ENCODE measurements around the gene MYOF.
A peak's percentile ranks its signal among the peaks of the same experiment; 100 is the strongest.

The MYOF gene

DNA sequence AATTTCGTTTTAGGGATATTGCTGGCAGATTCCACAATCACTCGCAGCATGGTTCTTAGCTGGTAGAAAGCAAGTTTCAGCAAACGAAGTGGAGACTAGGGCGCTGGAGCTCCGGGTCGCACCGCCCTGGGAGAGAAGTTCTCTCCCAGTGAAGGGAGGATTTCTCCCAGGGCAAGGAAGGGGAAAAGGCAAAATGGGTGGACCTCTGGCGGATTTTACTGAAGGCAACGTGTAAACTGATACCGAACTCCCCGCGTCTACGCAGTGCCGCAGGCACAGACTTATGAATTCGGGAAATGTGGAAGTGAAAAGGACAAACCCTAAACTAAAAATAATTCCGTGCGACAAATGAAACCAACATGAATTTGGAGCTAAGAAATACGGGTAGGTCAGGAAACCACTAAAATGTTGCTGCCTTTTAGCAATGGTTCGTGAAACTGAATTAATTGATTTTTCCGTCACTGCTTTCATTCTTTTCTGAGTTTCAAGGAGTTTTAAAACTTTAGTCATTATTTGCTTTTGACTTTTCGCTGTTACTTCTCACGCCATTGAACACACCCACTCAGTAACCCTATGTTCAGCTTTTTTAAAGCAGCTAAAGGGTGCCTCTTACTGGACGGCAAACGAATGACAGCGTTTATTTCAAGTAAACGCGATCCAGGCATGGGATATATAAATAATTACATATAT lies at the start of gene MYOF:
Gene MYOF (minus strand): TSS at position 190 of the 690 bp plus-strand sequence. CDS start 140 bp downstream, at position 50.
- Histone ChIP-seq H3K4me1 (ENCODE audit: control insufficient read depth in 2 of 2, insufficient read depth in 2 of 2, low read length in 2 of 2) (peaks cover 6 to 7% of the 10 kb centered on the region in 2 donors), H3K27ac (ENCODE audit: low read depth in 2 of 2, low read length in 2 of 2) (peak within 1 kb of the TSS; percentile 80 to 88), H3K9me3 (ENCODE audit: control insufficient read depth in 2 of 2, low read length in 2 of 2) (no peaks in the 10 kb centered on the region), H3K4me3 (ENCODE audit: low read length in 2 of 2) (peak within 1 kb of the TSS; percentile 64 to 91), H3K27me3 (ENCODE audit: control insufficient read depth in 2 of 2, insufficient read depth in 2 of 2, low read length in 2 of 2) (no peaks in the 10 kb centered on the region), H3K36me3 (ENCODE audit: control insufficient read depth in 2 of 2, insufficient read depth in 2 of 2, low read length in 2 of 2) (no peaks in the 10 kb centered on the region), H3K9ac (ENCODE audit: low read depth in 1 of 2, low read length in 2 of 2) (peak within 1 kb of the TSS; percentile 69 to 72)

DNA sequence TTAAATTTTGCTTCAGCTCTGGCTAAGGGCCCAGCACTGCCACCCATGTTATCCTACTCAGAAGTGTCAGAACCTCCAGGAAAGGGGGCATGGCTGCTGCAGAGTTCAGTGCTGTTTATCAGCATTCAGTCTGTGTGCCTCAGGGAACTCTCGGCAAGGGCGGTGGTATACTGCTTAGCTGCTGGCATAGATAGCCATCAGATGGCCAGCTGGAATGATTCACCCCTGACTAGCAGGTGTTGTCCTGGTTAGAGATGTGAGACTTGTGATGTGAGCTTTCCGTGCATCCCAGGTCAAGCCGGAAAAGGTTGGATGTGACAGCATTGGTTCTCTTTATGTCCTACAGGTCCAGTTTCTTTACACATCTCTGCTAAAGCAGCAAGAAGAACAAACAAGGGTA lies 36.4 kb upstream of the MYOF start:
- Histone ChIP-seq H3K27ac (ENCODE audit: low read depth in 2 of 2, low read length in 2 of 2) (no peak overlapping the region), H3K36me3 (ENCODE audit: control insufficient read depth in 2 of 2, insufficient read depth in 2 of 2, low read length in 2 of 2) (no peaks in the 10 kb centered on the region), H3K27me3 (ENCODE audit: control insufficient read depth in 2 of 2, insufficient read depth in 2 of 2, low read length in 2 of 2) (no peaks in the 10 kb centered on the region), H3K4me1 (ENCODE audit: control insufficient read depth in 2 of 2, insufficient read depth in 2 of 2, low read length in 2 of 2) (no peaks in the 10 kb centered on the region), H3K9ac (ENCODE audit: low read depth in 1 of 2, low read length in 2 of 2) (no peak overlapping the region), H3K9me3 (ENCODE audit: control insufficient read depth in 2 of 2, low read length in 2 of 2) (no peaks in the 10 kb centered on the region), H3K4me3 (ENCODE audit: low read length in 2 of 2) (no peak overlapping the region)

GRCh38 chr10:93516006-93516380 lies 33.9 kb upstream of the MYOF start:
- no peaks in the 10 kb centered on the region for H3K27me3 ChIP-seq (ENCODE audit: control insufficient read depth in 2 of 2, insufficient read depth in 2 of 2, low read length in 2 of 2)
- no peak overlapping the region for H3K27ac ChIP-seq (ENCODE audit: low read depth in 2 of 2, low read length in 2 of 2)
- H3K4me1 ChIP-seq (ENCODE audit: control insufficient read depth in 2 of 2, insufficient read depth in 2 of 2, low read length in 2 of 2): no peaks in the 10 kb centered on the region
- no peak overlapping the region for H3K4me3 ChIP-seq (ENCODE audit: low read length in 2 of 2)
- H3K9ac ChIP-seq (ENCODE audit: low read depth in 1 of 2, low read length in 2 of 2): no peak overlapping the region
- no peaks in the 10 kb centered on the region for H3K36me3 ChIP-seq (ENCODE audit: control insufficient read depth in 2 of 2, insufficient read depth in 2 of 2, low read length in 2 of 2)
- no peaks in the 10 kb centered on the region for H3K9me3 ChIP-seq (ENCODE audit: control insufficient read depth in 2 of 2, low read length in 2 of 2)

DNA sequence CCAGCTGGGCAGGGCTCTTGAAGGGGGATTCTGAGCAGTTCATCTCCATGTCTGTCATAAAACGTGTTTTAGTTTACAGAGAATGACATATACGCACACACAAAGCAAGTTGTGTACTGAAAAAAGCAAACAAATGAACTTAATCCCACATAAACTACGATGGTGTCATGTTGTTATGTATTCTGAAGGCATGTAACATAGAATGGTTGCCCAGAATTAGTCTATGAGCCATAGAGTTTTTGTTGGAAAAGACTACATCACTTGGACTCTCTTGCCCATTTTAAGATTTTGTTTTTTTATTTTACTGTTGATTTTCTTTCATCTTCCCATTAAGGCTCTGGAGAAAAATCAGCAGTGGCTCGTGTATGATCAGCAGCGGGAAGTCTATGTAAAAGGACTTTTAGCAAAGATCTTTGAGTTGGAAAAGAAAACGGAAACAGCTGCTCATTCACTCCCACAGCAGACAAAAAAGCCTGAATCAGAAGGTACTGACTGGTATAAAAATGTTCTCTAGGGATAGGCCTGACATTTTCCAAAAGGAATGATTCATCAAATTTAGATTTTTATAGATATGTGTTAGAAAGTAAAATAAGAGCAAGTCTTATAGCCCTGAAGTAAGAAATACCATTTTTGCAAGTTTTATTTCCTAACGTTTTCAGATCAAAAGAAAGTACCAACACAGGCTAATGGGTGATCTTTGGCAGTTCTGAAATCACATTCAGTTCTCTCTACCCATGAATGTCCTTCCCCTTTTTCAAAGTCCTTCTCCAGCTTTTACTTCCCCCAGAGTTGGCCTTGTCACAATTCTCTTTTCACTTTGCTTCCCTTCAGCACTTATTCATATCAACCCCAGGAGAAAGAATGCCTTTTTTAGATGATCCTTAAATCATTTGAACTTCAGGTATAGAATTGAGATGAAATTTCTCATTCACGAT lies 33.2 kb upstream of the MYOF start:
- Histone ChIP-seq H3K9me3 (ENCODE audit: control insufficient read depth in 2 of 2, low read length in 2 of 2) (no peaks in the 10 kb centered on the region), H3K27ac (ENCODE audit: low read depth in 2 of 2, low read length in 2 of 2) (peak overlapping the region in 1 of 2 donors; percentile 20), H3K27me3 (ENCODE audit: control insufficient read depth in 2 of 2, insufficient read depth in 2 of 2, low read length in 2 of 2) (no peaks in the 10 kb centered on the region), H3K36me3 (ENCODE audit: control insufficient read depth in 2 of 2, insufficient read depth in 2 of 2, low read length in 2 of 2) (no peaks in the 10 kb centered on the region), H3K9ac (ENCODE audit: low read depth in 1 of 2, low read length in 2 of 2) (no peak overlapping the region), H3K4me3 (ENCODE audit: low read length in 2 of 2) (no peak overlapping the region), H3K4me1 (ENCODE audit: control insufficient read depth in 2 of 2, insufficient read depth in 2 of 2, low read length in 2 of 2) (no peaks in the 10 kb centered on the region)

GRCh38 chr10:93514521-93514920 lies 32.4 kb upstream of the MYOF start:
- H3K9ac ChIP-seq (ENCODE audit: low read depth in 1 of 2, low read length in 2 of 2): no peak overlapping the region
- no peak overlapping the region for H3K4me3 ChIP-seq (ENCODE audit: low read length in 2 of 2)
- no peaks in the 10 kb centered on the region for H3K36me3 ChIP-seq (ENCODE audit: control insufficient read depth in 2 of 2, insufficient read depth in 2 of 2, low read length in 2 of 2)
- H3K9me3 ChIP-seq (ENCODE audit: control insufficient read depth in 2 of 2, low read length in 2 of 2): no peaks in the 10 kb centered on the region
- no peak overlapping the region for H3K27ac ChIP-seq (ENCODE audit: low read depth in 2 of 2, low read length in 2 of 2)
- H3K27me3 ChIP-seq (ENCODE audit: control insufficient read depth in 2 of 2, insufficient read depth in 2 of 2, low read length in 2 of 2): no peaks in the 10 kb centered on the region
- H3K4me1 ChIP-seq (ENCODE audit: control insufficient read depth in 2 of 2, insufficient read depth in 2 of 2, low read length in 2 of 2): no peaks in the 10 kb centered on the region

DNA sequence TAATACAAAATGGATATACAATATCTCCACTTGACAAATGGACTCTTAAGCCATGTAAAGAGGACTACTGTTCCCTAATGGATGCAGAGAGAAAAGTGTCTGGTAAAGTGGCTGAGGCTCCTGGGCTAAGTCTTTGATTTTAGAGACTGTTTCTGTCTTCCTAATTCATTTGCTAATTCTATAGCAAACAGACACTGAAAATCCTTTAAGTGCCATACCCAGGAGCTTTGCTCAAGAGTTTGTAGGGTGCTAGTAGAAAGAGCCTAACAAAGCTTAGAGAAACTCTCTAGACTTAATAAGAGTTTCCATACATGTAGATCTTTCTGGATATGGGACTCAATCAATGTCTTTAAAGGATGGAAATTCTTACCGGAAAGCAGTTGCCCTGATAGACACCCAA lies 31.0 kb upstream of the MYOF start:
- Histone ChIP-seq H3K9me3 (ENCODE audit: control insufficient read depth in 2 of 2, low read length in 2 of 2) (no peaks in the 10 kb centered on the region), H3K27me3 (ENCODE audit: control insufficient read depth in 2 of 2, insufficient read depth in 2 of 2, low read length in 2 of 2) (no peaks in the 10 kb centered on the region), H3K9ac (ENCODE audit: low read depth in 1 of 2, low read length in 2 of 2) (no peak overlapping the region), H3K36me3 (ENCODE audit: control insufficient read depth in 2 of 2, insufficient read depth in 2 of 2, low read length in 2 of 2) (no peaks in the 10 kb centered on the region), H3K4me1 (ENCODE audit: control insufficient read depth in 2 of 2, insufficient read depth in 2 of 2, low read length in 2 of 2) (no peaks in the 10 kb centered on the region), H3K4me3 (ENCODE audit: low read length in 2 of 2) (no peak overlapping the region), H3K27ac (ENCODE audit: low read depth in 2 of 2, low read length in 2 of 2) (no peak overlapping the region)

DNA sequence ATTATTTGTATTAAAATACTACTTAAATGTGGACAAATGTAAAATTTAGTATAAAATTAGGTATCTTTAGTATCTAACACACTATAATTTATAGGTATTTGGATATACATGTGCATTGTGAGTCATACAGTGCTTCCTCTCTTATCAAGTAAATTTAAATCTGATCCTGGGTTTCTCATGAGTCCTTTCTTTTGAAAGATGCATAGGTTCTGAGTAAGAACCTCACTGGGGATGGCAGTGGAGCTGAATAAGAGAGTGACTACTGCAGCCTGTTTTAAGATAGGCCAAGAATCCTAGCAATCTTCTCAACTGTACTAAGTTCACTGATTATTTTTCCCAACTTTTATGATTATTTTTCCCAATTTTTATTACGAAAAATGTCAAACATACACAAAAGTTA lies 30.4 kb upstream of the MYOF start:
- no peaks in the 10 kb centered on the region for H3K36me3 ChIP-seq (ENCODE audit: control insufficient read depth in 2 of 2, insufficient read depth in 2 of 2, low read length in 2 of 2)
- no peak overlapping the region for H3K4me3 ChIP-seq (ENCODE audit: low read length in 2 of 2)
- H3K4me1 ChIP-seq (ENCODE audit: control insufficient read depth in 2 of 2, insufficient read depth in 2 of 2, low read length in 2 of 2): no peaks in the 10 kb centered on the region
- H3K9me3 ChIP-seq (ENCODE audit: control insufficient read depth in 2 of 2, low read length in 2 of 2): no peaks in the 10 kb centered on the region
- no peak overlapping the region for H3K9ac ChIP-seq (ENCODE audit: low read depth in 1 of 2, low read length in 2 of 2)
- H3K27ac ChIP-seq (ENCODE audit: low read depth in 2 of 2, low read length in 2 of 2): no peak overlapping the region
- H3K27me3 ChIP-seq (ENCODE audit: control insufficient read depth in 2 of 2, insufficient read depth in 2 of 2, low read length in 2 of 2): no peaks in the 10 kb centered on the region

DNA sequence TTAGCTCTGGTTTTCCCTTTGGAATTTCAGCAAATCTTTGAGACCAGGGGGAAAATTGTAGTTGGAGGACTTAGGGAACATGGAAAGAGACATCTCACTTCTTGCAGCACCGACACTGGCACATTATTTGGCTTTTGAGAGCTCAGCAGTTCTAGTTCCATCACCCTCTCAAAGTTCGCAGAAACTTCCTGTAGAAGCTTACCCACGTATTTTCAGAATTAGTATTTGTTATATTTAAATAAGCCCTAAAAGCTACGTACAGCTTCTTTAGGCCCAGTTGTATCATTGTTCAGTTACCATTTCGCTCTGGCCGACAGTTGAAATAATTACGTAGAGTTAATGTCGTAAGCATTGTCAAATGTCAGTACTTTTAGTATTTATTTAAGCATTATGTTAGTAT lies 27.7 kb upstream of the MYOF start:
- H3K4me3 ChIP-seq (ENCODE audit: low read length in 2 of 2): no peak overlapping the region
- no peaks in the 10 kb centered on the region for H3K36me3 ChIP-seq (ENCODE audit: control insufficient read depth in 2 of 2, insufficient read depth in 2 of 2, low read length in 2 of 2)
- no peak overlapping the region for H3K27ac ChIP-seq (ENCODE audit: low read depth in 2 of 2, low read length in 2 of 2)
- no peak overlapping the region for H3K9ac ChIP-seq (ENCODE audit: low read depth in 1 of 2, low read length in 2 of 2)
- no peaks in the 10 kb centered on the region for H3K9me3 ChIP-seq (ENCODE audit: control insufficient read depth in 2 of 2, low read length in 2 of 2)
- H3K4me1 ChIP-seq (ENCODE audit: control insufficient read depth in 2 of 2, insufficient read depth in 2 of 2, low read length in 2 of 2): no peaks in the 10 kb centered on the region
- no peaks in the 10 kb centered on the region for H3K27me3 ChIP-seq (ENCODE audit: control insufficient read depth in 2 of 2, insufficient read depth in 2 of 2, low read length in 2 of 2)

GRCh38 chr10:93505075-93505474 lies 22.9 kb upstream of the MYOF start:
- H3K36me3 ChIP-seq (ENCODE audit: control insufficient read depth in 2 of 2, insufficient read depth in 2 of 2, low read length in 2 of 2): no peaks in the 10 kb centered on the region
- H3K4me1 ChIP-seq (ENCODE audit: control insufficient read depth in 2 of 2, insufficient read depth in 2 of 2, low read length in 2 of 2): no peaks in the 10 kb centered on the region
- H3K27me3 ChIP-seq (ENCODE audit: control insufficient read depth in 2 of 2, insufficient read depth in 2 of 2, low read length in 2 of 2): no peaks in the 10 kb centered on the region

DNA sequence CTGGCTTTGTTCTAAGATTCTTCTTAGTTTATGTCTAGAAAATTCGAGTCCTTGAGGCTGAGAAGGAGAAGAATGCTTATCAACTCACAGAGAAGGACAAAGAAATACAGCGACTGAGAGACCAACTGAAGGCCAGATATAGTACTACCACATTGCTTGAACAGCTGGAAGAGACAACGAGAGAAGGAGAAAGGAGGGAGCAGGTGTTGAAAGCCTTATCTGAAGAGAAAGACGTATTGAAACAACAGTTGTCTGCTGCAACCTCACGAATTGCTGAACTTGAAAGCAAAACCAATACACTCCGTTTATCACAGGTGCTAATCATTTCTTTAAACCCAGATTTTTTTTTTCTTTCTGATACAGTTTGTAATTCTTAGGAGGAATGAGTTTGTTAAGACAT lies 20.9 kb upstream of the MYOF start:
- Histone ChIP-seq H3K9me3 (ENCODE audit: control insufficient read depth in 2 of 2, low read length in 2 of 2) (no peaks in the 10 kb centered on the region), H3K4me1 (ENCODE audit: control insufficient read depth in 2 of 2, insufficient read depth in 2 of 2, low read length in 2 of 2) (no peaks in the 10 kb centered on the region), H3K4me3 (ENCODE audit: low read length in 2 of 2) (no peak overlapping the region), H3K27ac (ENCODE audit: low read depth in 2 of 2, low read length in 2 of 2) (no peak overlapping the region), H3K27me3 (ENCODE audit: control insufficient read depth in 2 of 2, insufficient read depth in 2 of 2, low read length in 2 of 2) (no peaks in the 10 kb centered on the region), H3K36me3 (ENCODE audit: control insufficient read depth in 2 of 2, insufficient read depth in 2 of 2, low read length in 2 of 2) (no peaks in the 10 kb centered on the region), H3K9ac (ENCODE audit: low read depth in 1 of 2, low read length in 2 of 2) (no peak overlapping the region)

More at GRCh38 chr10:93505075-93505474, 22.9 kb upstream of the MYOF start:
- Histone ChIP-seq H3K9ac (ENCODE audit: low read depth in 1 of 2, low read length in 2 of 2) (no peak overlapping the region), H3K27ac (ENCODE audit: low read depth in 2 of 2, low read length in 2 of 2) (no peak overlapping the region), H3K9me3 (ENCODE audit: control insufficient read depth in 2 of 2, low read length in 2 of 2) (no peaks in the 10 kb centered on the region), H3K4me3 (ENCODE audit: low read length in 2 of 2) (no peak overlapping the region)
